K562 (cell line): ENCODE results near the gene ZCCHC8. TPM values are rescaled to one million over a fixed set of nuclear protein-coding genes. Genes with fewer than 3 reads are reported as not detected.
A peak's percentile ranks its signal among the peaks of the same experiment; 100 is the strongest.

Source experiments
- AFF4 ChIP-seq: sonication (generic); formaldehyde crosslinking; IDR thresholded peaks from 2 replicates; pipeline ENCODE4 v1.8.0; 2023; ENCODE audit warnings: mild to moderate bottlenecking, missing genetic modification reagents
- ARID4B ChIP-seq: sonication (generic); formaldehyde crosslinking; IDR thresholded peaks from 2 replicates; pipeline ENCODE4 v1.8.0; 2022; ENCODE audit warnings: mild to moderate bottlenecking, missing genetic modification reagents
- C11orf30 ChIP-seq: fragments of 450-650 bp; IDR thresholded peaks from 2 replicates; pipeline ENCODE4 v1.6.1; 2016; ENCODE audit warnings: low read depth, mild to moderate bottlenecking
- ETV1 ChIP-seq: fragments of 450-650 bp; conservative IDR thresholded peaks from 2 replicates; pipeline ENCODE4 v1.6.1; 2016; ENCODE audit warnings: missing genetic modification characterization, control low read depth, low read depth, missing compliant biosample characterization
- GTF2F1 ChIP-seq: IDR thresholded peaks from 2 replicates; pipeline ENCODE4 v1.6.1; 2011; ENCODE audit warnings: low read depth, low read length, improper control_type of control experiment
- KLF13 ChIP-seq: fragments of 450-650 bp; IDR thresholded peaks from 2 replicates; pipeline ENCODE4 v1.6.1; 2016; ENCODE audit warnings: missing genetic modification characterization, low read depth, mild to moderate bottlenecking, missing compliant biosample characterization, moderate library complexity, borderline replicate concordance
- NBN ChIP-seq: fragments of 450-650 bp; IDR thresholded peaks from 2 replicates; pipeline ENCODE4 v1.6.1; 2016; ENCODE audit warnings: low read depth, mild to moderate bottlenecking
- NR2C1 ChIP-seq, 2 experiments: fragments of 450-650 bp; IDR thresholded peaks; 2 replicates each; pipeline ENCODE4 v1.6.1; 2017; ENCODE audit warnings: mild to moderate bottlenecking in 2 of 2, antibody characterized with exemption in 1 of 2, inconsistent platforms in 1 of 2, missing compliant biosample characterization in 1 of 2, missing genetic modification characterization in 1 of 2
- POLR3A ChIP-seq: IDR thresholded peaks from 2 replicates; pipeline ENCODE4 v1.6.1; 2011; ENCODE audit warnings: borderline replicate concordance, mild to moderate bottlenecking, moderate library complexity; ENCODE audit not compliant: insufficient read length, insufficient read depth; ENCODE audit errors: extremely low read depth
- SUPT5H ChIP-seq: fragments of 450-650 bp; IDR thresholded peaks from 2 replicates; pipeline ENCODE4 v1.6.1; 2016
- ZC3H4 ChIP-seq: sonication (generic); formaldehyde crosslinking; IDR thresholded peaks from 2 replicates; pipeline ENCODE4 v1.9.0; 2021; ENCODE audit warnings: missing genetic modification reagents, borderline replicate concordance
- ZNF583 ChIP-seq: fragments of 250-450 bp; sonication (Bioruptor Pico); IDR thresholded peaks from 2 replicates; pipeline ENCODE4 v1.4.0; 2020
- ZNF592 ChIP-seq: fragments of 450-650 bp; IDR thresholded peaks from 2 replicates; pipeline ENCODE4 v1.6.1; 2017; ENCODE audit warnings: antibody characterized with exemption, mild to moderate bottlenecking
- polyA plus RNA-seq, 8 experiments: library from polyadenylated mRNA; depleted of rRNA in 4 of 8; stranded (reverse) in 5 of 8; unstranded in 3 of 8; fragments of >200 nt; fragmentation: Nextera tagmentation in 2 of 8; fragmentation: Illumina TruSeq in 1 of 8; extraction: Ambion mirVana in 2 of 8; extraction: Trizol in 1 of 8; gene quantifications; 2 replicates each; pipeline versions ENCODE4 v1.2.1 to v1.2.3, GENCODE V29; 2011 to 2014; ENCODE audit warnings: inconsistent platforms in 1 of 8, missing spikeins in 1 of 8
- total RNA-seq, 7 experiments: library from RNA; depleted of rRNA in 6 of 7; stranded (reverse); fragments of >200 nt in 6 of 7; fragmentation: Illumina TruSeq in 2 of 7; extraction: Trizol in 2 of 7; gene quantifications; 2 replicates each; pipeline versions ENCODE4 v1.2.1 to v1.2.3, GENCODE V29; 2011 to 2021; ENCODE audit warnings: low replicate concordance in 1 of 7

The ZCCHC8 gene
- total and polyA plus RNA-seq, 9 of the 15 experiments (the other 6 are each of a cell fraction or from before 2014, with no cell fraction given) = 14.8 to 50.9 (median 34.1) TPM

- TF ChIP-seq NR2C1 (IDR thresholded peaks at IDR 0.05) = peak; percentile 49; the same call in 1 of the 2 replicates
- no peak; the same call in 1 of the 2 replicates for TF ChIP-seq NR2C1 (tag; IDR thresholded peaks at IDR 0.05)
- peak; percentile 98 for TF ChIP-seq SUPT5H
- peak; percentile 84; the same call in 1 of the 2 replicates for TF ChIP-seq ARID4B (CRISPR knock-in tag)
- TF ChIP-seq AFF4 = peak; percentile 97
- peak; percentile 67; the same call in 1 of the 2 replicates for TF ChIP-seq NBN
- no peak for TF ChIP-seq POLR3A
- no peak for TF ChIP-seq ZC3H4 (CRISPR knock-in tag)
- TF ChIP-seq ZNF583 = peak; percentile 75; the same call in 1 of the 2 replicates
- TF ChIP-seq ETV1 = peak; percentile 61
- TF ChIP-seq KLF13 (tag) = peak; percentile 52; the same call in 1 of the 2 replicates
- TF ChIP-seq ZNF592 = peak; percentile 58; the same call in 1 of the 2 replicates
- peak; percentile 94 for TF ChIP-seq C11orf30
- peak; percentile 80; the same call in 1 of the 2 replicates for TF ChIP-seq GTF2F1
Observed at GRCh38 chr12:122526683-122527477, 26.1 kb upstream of the ZCCHC8 start, which contains the start of the genes KNTC1 and RSRC2 (continued).
